GM10248 (cell line): ENCODE data around the gene MEF2D.

Source experiments
- CTCF ChIA-PET: fragments of 300-600 bp; sonication (Branson Sonifier 250); formaldehyde crosslinking; extraction: SDS; loops from one replicate; lab custom pipeline; 2021; ENCODE audit warnings: antibody characterized with exemption; lab: Yijun Ruan, JAX
- POLR2A ChIA-PET: fragments of 350-650 bp; sonication (Branson Sonifier 250); formaldehyde crosslinking; extraction: SDS; loops from one replicate; lab custom pipeline; 2020; ENCODE audit warnings: antibody characterized with exemption; lab: Yijun Ruan, JAX
- DNase-seq: peaks from one replicate; pipeline ENCODE4 v3.0.0; 2012; ENCODE audit errors: extremely low spot score
- CTCF ChIP-seq: IDR thresholded peaks from 2 replicates; pipeline ENCODE4 v1.5.1; 2012; ENCODE audit warnings: mild to moderate bottlenecking, low read depth; ENCODE audit errors: extremely low read depth, missing control alignments, control extremely low read depth

The MEF2D gene

GRCh38 chr1:156465747-156466365 is 34.7 kb downstream of the MEF2D start:
- TF ChIP-seq CTCF = no peak
- ChIA-PET CTCF (interaction anchor here (0.8 to 8.9 kb wide), 9 partner anchors 10 to 195 kb away, joined by 3 to 80 read pairs (median 5); partner anchors contain the start of gene MEF2D), POLR2A (interaction anchor here (2.2 kb wide), 1 partner anchor 9 kb away, joined by 7 read pairs; no protein-coding TSS in a partner anchor)
- no peak for DNase-seq

- no peak for DNase-seq
- TF ChIP-seq CTCF = no peak
- POLR2A ChIA-PET = interaction anchor here (2.2 kb wide), 1 partner anchor 8 kb away, joined by 7 read pairs; no protein-coding TSS in a partner anchor
- CTCF ChIA-PET = interaction anchor here (0.8 to 8.9 kb wide), 6 partner anchors 11 to 39 kb away, joined by 3 to 80 read pairs (median 4); partner anchors contain the start of gene MEF2D
Observed at GRCh38 chr1:156464825-156465452, 35.6 kb downstream of the MEF2D start.

GRCh38 chr1:156464335-156464734 is 36.2 kb downstream of the MEF2D start:
- no peak for DNase-seq
- ChIA-PET CTCF (interaction anchor here (0.9 to 8.9 kb wide), 4 partner anchors 11 to 34 kb away, joined by 3 to 80 read pairs (median 5); no protein-coding TSS in a partner anchor), POLR2A (no interaction called here)
- no peak for TF ChIP-seq CTCF

- no peak for TF ChIP-seq CTCF
- DNase-seq = no peak
- CTCF ChIA-PET = no interaction called here
- POLR2A ChIA-PET = no interaction called here
Observed at GRCh38 chr1:156463874-156464273, 36.7 kb downstream of the MEF2D start.

- POLR2A ChIA-PET = no interaction called here
- CTCF ChIA-PET = no interaction called here
- TF ChIP-seq CTCF = no peak
- no peak for DNase-seq
Observed at GRCh38 chr1:156462954-156463795, 37.4 kb downstream of the MEF2D start.

GRCh38 chr1:156461781-156462647 is 38.6 kb downstream of the MEF2D start:
- CTCF ChIA-PET = interaction anchor here (0.7 to 1.8 kb wide), 4 partner anchors 16 to 46 kb away, joined by 3 to 4 read pairs (median 3); partner anchors contain the start of gene MEF2D
- POLR2A ChIA-PET = no interaction called here
- no peak for TF ChIP-seq CTCF
- DNase-seq = no peak
